OCI-LY3 (cell line): Measurements from ENCODE around the gene MAP2K7.

Experiments used
- CTCF ChIP-seq: fragments of 200-600, 300-600 bp; sonication (generic); IDR thresholded peaks from 2 replicates; pipeline ENCODE4 v1.5.1; 2014; ENCODE audit warnings: antibody characterized with exemption, low read length, low read depth
- EZH2phosphoT487 ChIP-seq: fragments of 200-600 bp; shearing (Covaris generic); IDR thresholded peaks from 2 replicates; pipeline ENCODE4 v1.6.1; 2018; ENCODE audit warnings: antibody characterized with exemption, mixed run types, low read depth

GRCh38 chr19:7894612-7895309, 8.9 kb upstream of the MAP2K7 start:
- no peak for TF ChIP-seq CTCF
- TF ChIP-seq EZH2phosphoT487 = no peak
